Measurements from ENCODE around the gene TEX264.

DNA sequence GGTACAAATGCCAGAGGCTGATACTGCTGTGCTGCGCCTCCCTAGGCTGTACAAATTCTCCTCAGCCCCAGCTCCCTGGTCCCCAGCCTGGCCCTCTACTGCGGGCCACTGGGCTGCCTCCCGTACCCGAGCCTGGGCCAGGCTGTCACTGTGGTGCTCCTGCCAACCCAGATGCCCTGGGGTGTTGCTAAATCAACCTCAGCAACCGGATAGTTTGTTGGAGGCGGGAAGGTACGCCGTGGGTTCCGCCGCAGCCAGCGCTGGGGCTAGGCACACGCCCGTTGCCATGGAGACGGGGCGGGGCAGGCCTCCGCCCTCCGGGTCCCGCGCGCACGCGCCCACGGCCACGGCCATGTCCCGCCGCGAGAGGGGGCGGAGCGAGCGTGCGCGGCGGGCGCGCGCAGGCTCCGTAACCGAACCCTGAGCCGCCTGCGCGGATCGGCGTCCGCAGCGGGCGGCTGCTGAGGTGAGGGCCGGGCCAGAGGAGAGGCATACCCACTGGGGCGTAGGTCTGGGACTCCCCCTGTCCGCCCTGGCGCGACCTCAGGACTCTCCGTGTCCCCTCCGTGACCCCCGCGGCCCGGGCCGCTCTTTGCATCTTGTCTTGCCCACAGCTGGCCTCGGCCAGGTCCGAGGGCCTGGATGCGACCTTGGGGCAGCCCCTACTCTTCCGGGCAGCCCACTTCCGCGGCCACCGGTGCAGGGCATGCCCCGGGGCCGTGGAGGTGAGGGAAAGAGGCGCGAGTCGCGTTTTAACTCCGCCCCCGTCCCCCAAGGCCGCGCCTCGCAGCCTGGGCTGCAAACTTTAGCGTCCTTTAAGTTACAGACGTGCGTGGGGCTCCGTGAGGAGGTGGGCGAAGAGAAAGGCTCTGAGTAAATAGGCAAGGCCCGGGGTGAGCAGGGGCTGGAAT lies at the start of gene TEX264:
- no peak for TF ChIP-seq EP300 (IDR thresholded peaks at IDR 0.05)
- no peak for TF ChIP-seq CTCF (IDR thresholded peaks at IDR 0.05)
- TF ChIP-seq POLR2A (IDR thresholded peaks at IDR 0.05), result no peak

Measured in stomach (tissue), 4 donors.